Panc1 (cell line): Measurements from ENCODE around the gene ZBP1. TPM values are rescaled to one million over a fixed set of nuclear protein-coding genes. Genes with fewer than 3 reads are reported as not detected.

Source experiments
- ATAC-seq: fragments of 200-7000 bp; cut with Tn5 transposase; 2 replicates; pipeline ENCODE4 v1.9.1; 2020; ENCODE audit warnings: mild to moderate bottlenecking, moderate library complexity
- BruUV-seq: library from RNA; stranded (reverse); fragments of 400-500 nt; replicated peaks from 2 replicates; lab custom pipeline; 2021; lab: Mats Ljungman, UMichigan
- CTCF ChIA-PET: fragments of 300-600 bp; sonication (Branson Sonifier 250); formaldehyde crosslinking; loops from one replicate; lab custom pipeline; 2022; ENCODE audit warnings: antibody characterized with exemption; lab: Charles Lee
- POLR2A ChIA-PET: fragments of 300-600 bp; sonication (Branson Sonifier 250); formaldehyde crosslinking; loops from one replicate; lab custom pipeline; 2022; ENCODE audit warnings: antibody characterized with exemption; lab: Charles Lee
- DNase-seq: peaks from one replicate; pipeline ENCODE4 v3.0.0-alpha.2; 2010; ENCODE audit warnings: low read depth, low spot score
- H3K27ac ChIP-seq: 2 replicates; pipeline ENCODE4 v1.5.1; 2011; ENCODE audit warnings: mild to moderate bottlenecking, low read length, inconsistent platforms
- H3K27me3 ChIP-seq: fragments of 200-500 bp; sonication (Bioruptor generic); 2 replicates; pipeline ENCODE4 v1.6.0; 2014; ENCODE audit warnings: low read length, inconsistent platforms; ENCODE audit not compliant: control insufficient read depth, insufficient read depth
- H3K36me3 ChIP-seq: fragments of 200-500 bp; sonication (Bioruptor generic); 2 replicates; pipeline ENCODE4 v1.5.1; 2014; ENCODE audit warnings: inconsistent platforms, mild to moderate bottlenecking, low read length, moderate library complexity; ENCODE audit not compliant: control insufficient read depth, insufficient read depth
- H3K4me1 ChIP-seq: 2 replicates; pipeline ENCODE4 v1.5.1; 2011; ENCODE audit warnings: inconsistent platforms, mild to moderate bottlenecking, low read length, moderate library complexity; ENCODE audit not compliant: control insufficient read depth, insufficient read depth
- H3K4me3 ChIP-seq, 2 experiments: 2 replicates each; pipeline ENCODE4 v1.5.1; 2011 to 2012; ENCODE audit warnings: low read depth in 2 of 2, low read length in 2 of 2, mild to moderate bottlenecking in 2 of 2, inconsistent platforms in 1 of 2, moderate library complexity in 1 of 2
- H3K9me3 ChIP-seq: fragments of 200-500 bp; sonication (Bioruptor generic); 2 replicates; pipeline ENCODE4 v1.5.1; 2014; ENCODE audit warnings: low read depth, mild to moderate bottlenecking, inconsistent platforms, low read length, moderate library complexity; ENCODE audit not compliant: control insufficient read depth, insufficient read depth
- CTCF ChIP-seq: fragments of 450-650 bp; IDR thresholded peaks from 2 replicates; pipeline ENCODE4 v1.5.1; 2017; ENCODE audit warnings: mild to moderate bottlenecking
- POLR2AphosphoS5 ChIP-seq: IDR thresholded peaks from 2 replicates; pipeline ENCODE4 v1.6.1; 2012; ENCODE audit warnings: mild to moderate bottlenecking, low read depth, low read length, moderate library complexity
- SIN3A ChIP-seq: IDR thresholded peaks from 2 replicates; pipeline ENCODE4 v1.6.1; 2012; ENCODE audit warnings: low read depth, mild to moderate bottlenecking, low read length, moderate library complexity, borderline replicate concordance; ENCODE audit not compliant: insufficient read depth
- TCF7L2 ChIP-seq: IDR thresholded peaks from 2 replicates; pipeline ENCODE4 v1.6.1; 2011; ENCODE audit warnings: mild to moderate bottlenecking, low read depth, low read length, inconsistent platforms
- in situ Hi-C: cut with HindIII; loops from 2 replicates; pipeline ENCODE4 v1.10.0; 2016; ENCODE audit warnings: low sequenced_read_pairs, low pct_unique_long_range_greater_than_20kb
- intact Hi-C: fragments of 100-400 bp; cut with micrococcal nuclease; formaldehyde crosslinking; loops from one replicate; pipeline ENCODE4 v1.10.0; 2022; ENCODE audit not compliant: unreplicated experiment
- total RNA-seq: library from RNA; stranded (reverse); gene quantifications from one replicate; pipeline ENCODE4 v1.2.1, GENCODE V29; 2021; ENCODE audit not compliant: unreplicated experiment
- TF ChIP-seq, protein P1 (sequence below), 2 experiments: IDR thresholded peaks; 2 replicates each; pipeline ENCODE4 v1.6.1; 2011 to 2012; ENCODE audit warnings: low read depth in 2 of 2, control low read depth in 1 of 2, low read length in 1 of 2, mild to moderate bottlenecking in 1 of 2, moderate library complexity in 1 of 2; ENCODE audit not compliant: insufficient read depth in 1 of 2

Gene ZBP1
- total RNA-seq, 1 experiment from 2014 or later: not detected

DNA sequence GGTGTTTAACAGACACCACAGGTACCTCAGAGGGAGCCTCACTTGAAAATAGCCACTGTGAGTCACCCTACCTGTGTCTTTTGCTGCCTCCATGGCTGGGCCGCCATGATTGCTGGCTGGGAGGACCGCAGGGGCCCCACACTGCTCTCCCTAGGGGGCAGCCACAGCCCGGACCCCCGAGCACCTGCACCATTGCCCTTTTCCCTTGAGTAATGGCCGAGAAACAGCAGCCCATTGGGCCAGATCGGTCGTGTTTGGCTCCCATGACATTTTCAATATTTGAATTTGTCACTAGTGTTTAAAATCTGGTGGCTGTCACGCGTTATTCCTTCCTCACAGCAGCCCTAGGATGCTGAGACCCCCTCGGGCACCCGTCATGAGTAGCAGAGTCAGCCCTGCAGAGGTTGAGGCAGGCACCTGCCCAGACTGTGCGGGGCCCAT is 6.7 kb downstream of the ZBP1 start:
- no TSS peak for BruUV-seq
- Histone ChIP-seq H3K27me3 (no peaks in the 10 kb centered on the region), H3K36me3 (no peaks in the 10 kb centered on the region), H3K4me1 (no peaks in the 10 kb centered on the region; the same call in 1 of the 2 replicates), H3K27ac (no peak overlapping the region), H3K9me3 (no peaks in the 10 kb centered on the region), H3K4me3 (no peak overlapping the region)
- POLR2A ChIA-PET: no interaction called here
- TF ChIP-seq, protein P1, sequence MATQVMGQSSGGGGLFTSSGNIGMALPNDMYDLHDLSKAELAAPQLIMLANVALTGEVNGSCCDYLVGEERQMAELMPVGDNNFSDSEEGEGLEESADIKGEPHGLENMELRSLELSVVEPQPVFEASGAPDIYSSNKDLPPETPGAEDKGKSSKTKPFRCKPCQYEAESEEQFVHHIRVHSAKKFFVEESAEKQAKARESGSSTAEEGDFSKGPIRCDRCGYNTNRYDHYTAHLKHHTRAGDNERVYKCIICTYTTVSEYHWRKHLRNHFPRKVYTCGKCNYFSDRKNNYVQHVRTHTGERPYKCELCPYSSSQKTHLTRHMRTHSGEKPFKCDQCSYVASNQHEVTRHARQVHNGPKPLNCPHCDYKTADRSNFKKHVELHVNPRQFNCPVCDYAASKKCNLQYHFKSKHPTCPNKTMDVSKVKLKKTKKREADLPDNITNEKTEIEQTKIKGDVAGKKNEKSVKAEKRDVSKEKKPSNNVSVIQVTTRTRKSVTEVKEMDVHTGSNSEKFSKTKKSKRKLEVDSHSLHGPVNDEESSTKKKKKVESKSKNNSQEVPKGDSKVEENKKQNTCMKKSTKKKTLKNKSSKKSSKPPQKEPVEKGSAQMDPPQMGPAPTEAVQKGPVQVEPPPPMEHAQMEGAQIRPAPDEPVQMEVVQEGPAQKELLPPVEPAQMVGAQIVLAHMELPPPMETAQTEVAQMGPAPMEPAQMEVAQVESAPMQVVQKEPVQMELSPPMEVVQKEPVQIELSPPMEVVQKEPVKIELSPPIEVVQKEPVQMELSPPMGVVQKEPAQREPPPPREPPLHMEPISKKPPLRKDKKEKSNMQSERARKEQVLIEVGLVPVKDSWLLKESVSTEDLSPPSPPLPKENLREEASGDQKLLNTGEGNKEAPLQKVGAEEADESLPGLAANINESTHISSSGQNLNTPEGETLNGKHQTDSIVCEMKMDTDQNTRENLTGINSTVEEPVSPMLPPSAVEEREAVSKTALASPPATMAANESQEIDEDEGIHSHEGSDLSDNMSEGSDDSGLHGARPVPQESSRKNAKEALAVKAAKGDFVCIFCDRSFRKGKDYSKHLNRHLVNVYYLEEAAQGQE (IDR thresholded peaks at IDR 0.05; ENCODE audit: insufficient read depth in 1 of 2, low read depth in 2 of 2, low read length in 1 of 2): no peak
- TF ChIP-seq CTCF (no peak), TCF7L2 (no peak), POLR2AphosphoS5 (no peak), SIN3A (no peak)
- DNase-seq (no peak), ATAC-seq (no peak)
- intact Hi-C loops (no loop called here), in situ Hi-C loops (no loop called here)
- CTCF ChIA-PET: no interaction called here

DNA sequence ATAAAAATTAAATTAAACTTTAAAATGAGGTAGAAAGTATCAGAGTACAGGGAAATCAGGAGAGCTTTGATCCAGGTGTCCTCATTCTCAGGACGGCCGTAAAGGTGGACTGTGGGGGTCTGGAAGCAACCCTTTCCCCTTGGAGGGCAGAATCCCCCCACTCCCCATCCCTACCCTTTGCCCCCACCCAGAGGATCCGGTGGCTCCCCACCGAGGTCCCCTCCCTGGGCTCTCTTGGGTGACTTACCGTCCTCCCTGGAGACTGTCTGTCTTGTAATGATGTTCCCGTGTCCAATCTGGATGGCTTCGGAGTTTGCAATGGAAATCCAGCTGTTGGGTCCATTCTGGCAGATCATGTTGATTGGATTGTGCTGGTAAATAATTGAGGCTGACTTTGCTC is 7.3 kb downstream of the ZBP1 start:
- Histone ChIP-seq H3K27me3 (no peaks in the 10 kb centered on the region), H3K36me3 (no peaks in the 10 kb centered on the region), H3K9me3 (no peaks in the 10 kb centered on the region), H3K27ac (no peak overlapping the region), H3K4me1 (no peaks in the 10 kb centered on the region; the same call in 1 of the 2 replicates), H3K4me3 (no peak overlapping the region)
- ChIA-PET CTCF (no interaction called here), POLR2A (no interaction called here)
- in situ Hi-C loops: no loop called here
- ATAC-seq: no peak
- intact Hi-C loops: no loop called here
- DNase-seq: no peak
- BruUV-seq: no TSS peak
- TF ChIP-seq SIN3A (no peak), TCF7L2 (no peak), CTCF (no peak), POLR2AphosphoS5 (no peak)
- TF ChIP-seq, protein P1 (IDR thresholded peaks at IDR 0.05; ENCODE audit: insufficient read depth in 1 of 2, low read depth in 2 of 2, low read length in 1 of 2): no peak
